Pancreas (tissue), 10 donors: ENCODE measurements around the gene CXCR2. TPM values are rescaled to one million over a fixed set of nuclear protein-coding genes. Genes with fewer than 3 reads are reported as not detected.
"Not testable (repeated sequence)": the region's sequence is repeated elsewhere in the genome, so short reads cannot be mapped to it uniquely, and the experiment has no call there.

Experiments
- ATAC-seq, 4 donors: fragments of 200-7000 bp; cut with Tn5 transposase; one replicate each; pipeline versions ENCODE4 v1.8.0 to v1.9.1; 2020; ENCODE audit warnings: mild to moderate bottlenecking in 4 of 4, moderate library complexity in 4 of 4
- DNase-seq, 6 donors: peaks; one replicate each; pipeline ENCODE4 v3.0.0-alpha.2; 2020
- FAIRE-seq: peaks from 2 replicates; lab custom pipeline; 2012; peaks lifted over from hg19 to GRCh38; lab: Jason Lieb, UNC
- H3K27ac ChIP-seq, 4 donors: fragments of 200-600 bp; sonication (generic); 1 replicate in 3 of 4; 2 replicates in 1 of 4; pipeline versions ENCODE4 v1.5.0 to v1.8.0; 2020
- H3K27me3 ChIP-seq, 4 donors: fragments of 200-600 bp; one replicate each; pipeline ENCODE4 v1.8.0; 2021
- H3K36me3 ChIP-seq, 3 donors: fragments of 200-600 bp; sonication (generic) in 1 of 3; one replicate each; pipeline versions ENCODE4 v1.5.0 to v1.8.0; 2020 to 2021
- H3K4me1 ChIP-seq, 3 donors: fragments of 200-600 bp; one replicate each; pipeline ENCODE4 v1.8.0; 2021
- H3K4me3 ChIP-seq, 4 donors: fragments of 200-600 bp; sonication (generic) in 2 of 4; one replicate each; pipeline versions ENCODE4 v1.5.0 to v1.8.0; 2020 to 2021
- H3K9me3 ChIP-seq, 4 donors: fragments of 200-600 bp; one replicate each; pipeline ENCODE4 v1.8.0; 2021
- WGBS, 2 donors: extraction: QIAGEN DNeasy Blood & Tissue Kit; methylation state at CpG; one replicate each; pipeline ENCODE4 v1.1.7; 2013; 5-methylcytosine and 5-hydroxymethylcytosine counted together
- intact Hi-C, 3 donors: fragments of 100-400 bp; cut with DNase I; formaldehyde crosslinking; loops; one replicate each; pipeline versions ENCODE4 v1.11.1 to v1.14.2; 2022
- polyA plus RNA-seq, 2 donors: library from polyadenylated mRNA; stranded (reverse); fragments of 200-250 nt; gene quantifications; one replicate each; pipeline ENCODE4 v1.2.3, GENCODE V29; 2013
- total RNA-seq, 6 donors: library from RNA; stranded (reverse); fragmentation: NEBNext Ultra II Directional in 4 of 6; extraction: Animal tissue kit (Norgen Biotek cat#: 25700) in 4 of 6; gene quantifications; one replicate each; pipeline versions ENCODE4 v1.2.1 to v1.2.4, GENCODE V29; 2021 to 2023
- TF ChIP-seq, protein P1 (sequence below), 4 donors: fragments of 200-600 bp; sonication (generic) in 3 of 4; IDR thresholded peaks; one replicate each; pipeline versions ENCODE4 v1.5.0 to v1.8.0; 2021; ENCODE audit warnings: antibody characterized with exemption in 4 of 4
- donor health status: healthy with polysubstance abuse.
- donor health status: DM: no; HTN: no; CAD: no; lungs with moderate emphysema.
- donor health status: DM: no; HTN: no; CAD: no.
- donor health status: control.
- donor health status: control.
- donor health status: Bipolar disorder and iron deficiency.
- donor health status: DM: yes; HTN: yes; CAD: no.
- donor health status: DM: no; HTN: no; CAD: no.
- donor health status: DM: no; HTN: no; CAD: no.
- donor health status: DM: yes; HTN: yes; CAD: no.

The CXCR2 gene
- total and polyA plus RNA-seq, 8 donors: 0.07 to 1.5 (median 0.90) TPM; not detected in 3

DNA sequence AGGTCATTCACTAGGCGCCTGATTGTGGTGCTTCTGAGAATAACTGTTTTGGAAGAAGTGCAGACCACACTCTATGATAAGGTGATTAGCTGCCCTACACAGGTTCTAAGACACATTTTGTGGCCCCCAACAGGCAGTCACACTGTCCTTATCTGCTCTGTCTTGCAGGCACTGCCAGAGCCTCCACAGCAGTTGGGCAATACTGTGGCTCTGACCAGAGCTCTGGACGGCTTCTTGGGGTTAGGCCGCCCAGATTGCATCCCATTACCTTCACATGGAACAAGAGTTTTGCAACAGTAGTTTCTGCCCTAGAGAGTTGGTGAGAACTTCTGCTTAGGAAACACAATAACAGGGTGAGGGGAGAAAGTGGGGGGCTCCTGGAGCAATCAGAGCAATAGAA, 34.1 kb upstream of the CXCR2 start:
- FAIRE-seq: no peak
- Histone ChIP-seq H3K4me3 (no peak overlapping the region), H3K9me3 (no peaks in the 10 kb centered on the region), H3K4me1 (no peaks in the 10 kb centered on the region), H3K27ac (no peak overlapping the region), H3K27me3 (no peaks in the 10 kb centered on the region), H3K36me3 (no peaks in the 10 kb centered on the region)
- intact Hi-C loops: no loop called here
- DNase-seq: no peak
- TF ChIP-seq, protein P1, sequence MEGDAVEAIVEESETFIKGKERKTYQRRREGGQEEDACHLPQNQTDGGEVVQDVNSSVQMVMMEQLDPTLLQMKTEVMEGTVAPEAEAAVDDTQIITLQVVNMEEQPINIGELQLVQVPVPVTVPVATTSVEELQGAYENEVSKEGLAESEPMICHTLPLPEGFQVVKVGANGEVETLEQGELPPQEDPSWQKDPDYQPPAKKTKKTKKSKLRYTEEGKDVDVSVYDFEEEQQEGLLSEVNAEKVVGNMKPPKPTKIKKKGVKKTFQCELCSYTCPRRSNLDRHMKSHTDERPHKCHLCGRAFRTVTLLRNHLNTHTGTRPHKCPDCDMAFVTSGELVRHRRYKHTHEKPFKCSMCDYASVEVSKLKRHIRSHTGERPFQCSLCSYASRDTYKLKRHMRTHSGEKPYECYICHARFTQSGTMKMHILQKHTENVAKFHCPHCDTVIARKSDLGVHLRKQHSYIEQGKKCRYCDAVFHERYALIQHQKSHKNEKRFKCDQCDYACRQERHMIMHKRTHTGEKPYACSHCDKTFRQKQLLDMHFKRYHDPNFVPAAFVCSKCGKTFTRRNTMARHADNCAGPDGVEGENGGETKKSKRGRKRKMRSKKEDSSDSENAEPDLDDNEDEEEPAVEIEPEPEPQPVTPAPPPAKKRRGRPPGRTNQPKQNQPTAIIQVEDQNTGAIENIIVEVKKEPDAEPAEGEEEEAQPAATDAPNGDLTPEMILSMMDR (IDR thresholded peaks at IDR 0.05): no peak
- peak in 1 of 4 donors; percentile 27 for ATAC-seq
- 87 to 96% methylated on average over 3 of the region's 3 CpGs for WGBS, 2 donors

DNA sequence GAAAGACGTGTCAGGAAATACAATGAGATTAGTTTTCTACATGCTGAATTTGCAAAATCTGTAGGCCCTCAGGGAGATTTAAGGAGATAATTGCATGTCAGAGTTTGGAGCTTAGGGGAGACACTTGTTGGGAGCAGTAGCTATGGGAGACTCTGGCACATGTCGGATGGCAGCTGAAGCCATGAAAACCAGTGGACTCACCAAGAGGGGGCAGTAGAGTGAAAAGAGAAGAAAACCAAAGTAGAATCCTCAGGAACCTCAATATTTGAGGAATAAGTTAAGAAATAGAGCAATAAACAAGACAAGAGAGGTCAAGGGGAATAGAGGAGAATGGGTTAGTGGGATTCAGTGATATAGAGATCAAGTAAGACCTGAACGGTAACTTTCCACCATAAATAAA, 31.9 kb upstream of the CXCR2 start:
- DNase-seq: no peak
- Histone ChIP-seq H3K27me3 (no peaks in the 10 kb centered on the region), H3K27ac (no peak overlapping the region), H3K4me3 (no peak overlapping the region), H3K36me3 (no peaks in the 10 kb centered on the region), H3K4me1 (no peaks in the 10 kb centered on the region), H3K9me3 (no peaks in the 10 kb centered on the region)
- intact Hi-C loops: no loop called here
- TF ChIP-seq, protein P1 (IDR thresholded peaks at IDR 0.05): no peak
- ATAC-seq: no peak
- no peak for FAIRE-seq
- WGBS, 2 donors: 88 to 91% methylated on average over 3 of the region's 3 CpGs

DNA sequence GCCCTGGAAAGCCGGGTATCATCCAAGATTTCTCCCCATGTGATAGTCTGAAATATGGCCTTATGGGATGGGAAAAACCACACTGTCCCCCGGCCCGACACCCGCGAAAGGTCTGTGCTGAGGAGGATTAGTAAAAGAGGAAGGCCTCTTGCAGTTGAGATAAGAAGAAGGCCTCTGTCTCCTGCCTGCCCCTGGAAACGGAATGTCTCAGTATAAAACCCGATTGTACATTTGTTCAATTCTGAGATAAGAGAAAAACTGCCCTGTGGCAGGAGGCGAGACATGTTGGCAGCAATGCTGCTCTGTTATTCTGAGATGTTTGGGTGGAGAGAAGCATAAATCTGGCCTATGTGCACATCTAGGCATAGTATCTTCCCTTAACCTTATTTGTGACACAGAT, 30.0 kb upstream of the CXCR2 start:
- Histone ChIP-seq H3K4me3 (no peak overlapping the region), H3K27me3 (no peaks in the 10 kb centered on the region), H3K27ac (no peak overlapping the region), H3K4me1 (no peaks in the 10 kb centered on the region), H3K9me3 (no peaks in the 10 kb centered on the region), H3K36me3 (no peaks in the 10 kb centered on the region)
- TF ChIP-seq, protein P1 (IDR thresholded peaks at IDR 0.05): no peak
- DNase-seq: no peak
- no peak for ATAC-seq
- FAIRE-seq: no peak
- intact Hi-C loops: no loop called here
- WGBS, 2 donors: 71 to 73% methylated on average over 8 of the region's 8 CpGs

DNA sequence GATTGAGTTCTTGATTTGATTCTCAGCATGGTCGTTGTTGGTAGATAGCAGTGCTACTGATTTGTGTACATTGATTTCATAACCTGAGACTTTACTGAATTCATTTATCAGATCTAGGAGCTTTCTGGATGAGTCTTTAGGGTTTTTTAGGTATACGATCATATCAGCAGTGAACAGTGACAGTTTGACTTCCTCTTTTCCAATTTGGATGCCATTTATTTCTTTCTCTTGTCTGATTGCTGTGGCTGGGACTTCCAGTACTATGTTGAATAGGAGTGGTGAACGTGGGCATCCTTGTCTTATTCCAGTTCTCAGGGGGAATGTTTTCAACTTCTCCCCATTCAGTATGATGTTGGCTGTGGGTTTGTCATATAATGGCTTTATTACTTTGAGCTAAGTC, 27.9 kb upstream of the CXCR2 start:
- intact Hi-C loops: no loop called here
- FAIRE-seq (no peak), DNase-seq (no peak), ATAC-seq (no peak)
- no peaks in the 10 kb centered on the region for H3K36me3 ChIP-seq
- no peak overlapping the region for H3K4me3 ChIP-seq
- no peaks in the 10 kb centered on the region for H3K27me3 ChIP-seq
- H3K4me1 ChIP-seq: no peaks in the 10 kb centered on the region
- TF ChIP-seq, protein P1 (IDR thresholded peaks at IDR 0.05): no peak
- no peaks in the 10 kb centered on the region for H3K9me3 ChIP-seq
- 74 to 76% methylated on average over 3 of the region's 3 CpGs for WGBS, 2 donors
- H3K27ac ChIP-seq: no peak overlapping the region

DNA sequence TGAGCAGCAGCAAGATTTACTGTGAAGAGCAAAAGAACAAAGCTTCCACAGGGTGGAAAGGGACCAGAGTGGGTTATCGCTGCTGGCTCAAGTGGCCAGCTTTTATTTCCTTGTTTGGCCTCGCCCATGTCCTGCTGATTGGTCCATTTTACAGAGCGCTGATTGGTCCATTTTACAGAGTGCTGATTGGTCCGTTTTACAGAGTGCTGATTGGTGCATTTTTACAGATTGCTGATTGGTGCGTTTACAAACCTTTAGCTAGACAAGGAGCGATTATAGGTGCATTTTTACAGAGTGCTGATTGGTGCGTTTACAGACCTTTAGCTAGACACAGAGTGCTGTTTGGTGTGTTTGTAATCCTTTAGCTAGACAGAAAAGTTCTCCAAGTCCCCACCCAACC, 17.0 kb upstream of the CXCR2 start:
- DNase-seq, H3K9me3 ChIP-seq, H3K4me3 ChIP-seq, H3K4me1 ChIP-seq, H3K27ac ChIP-seq, ATAC-seq, intact Hi-C loops, H3K27me3 ChIP-seq, FAIRE-seq, H3K36me3 ChIP-seq: not testable (repeated sequence)
- WGBS, 2 donors: 70 to 73% methylated on average over 7 of the region's 7 CpGs

DNA sequence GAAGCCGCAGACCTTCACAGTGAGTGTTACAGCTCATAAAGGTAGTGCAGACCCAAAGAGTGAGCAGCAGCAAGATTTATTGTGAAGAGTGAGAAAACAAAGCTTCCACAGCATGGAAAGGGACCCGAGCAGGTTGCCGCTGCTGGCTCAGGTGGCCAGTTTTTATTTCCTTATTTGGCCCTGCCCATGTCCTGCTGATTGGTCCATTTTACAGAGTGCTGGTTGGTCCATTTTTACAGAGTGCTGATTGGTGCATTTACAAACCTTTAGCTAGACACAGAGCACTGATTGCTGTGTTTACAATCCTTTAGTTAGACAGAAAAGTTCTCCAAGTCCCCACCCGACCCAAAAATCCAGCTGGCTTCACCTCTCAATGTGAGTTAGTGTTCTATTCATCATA, 4.0 kb upstream of the CXCR2 start:
- H3K27me3 ChIP-seq, H3K4me1 ChIP-seq, H3K27ac ChIP-seq, H3K4me3 ChIP-seq, FAIRE-seq, DNase-seq, H3K36me3 ChIP-seq, intact Hi-C loops, ATAC-seq, H3K9me3 ChIP-seq: not testable (repeated sequence)
- WGBS, 2 donors: 64 to 76% methylated on average over 4 of the region's 4 CpGs

DNA sequence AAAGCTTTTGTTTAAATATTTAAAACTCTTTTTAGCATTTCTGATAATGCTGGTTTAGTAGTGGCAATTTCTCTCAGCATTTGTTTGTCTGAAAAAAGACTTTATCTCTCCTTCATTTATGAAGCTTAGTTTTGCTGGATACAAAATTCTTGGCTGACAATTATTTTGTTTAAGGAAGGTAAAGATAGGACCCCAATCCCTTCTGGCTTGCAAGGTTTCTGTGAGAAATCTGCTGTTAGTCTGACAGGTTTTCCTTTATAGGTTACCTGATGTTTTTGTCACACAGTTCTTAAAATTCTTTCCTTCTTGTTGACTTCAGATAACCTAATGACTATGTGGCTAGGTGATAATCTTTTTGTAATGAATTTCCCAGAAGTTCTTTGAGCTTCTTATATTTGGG, 3.5 kb upstream of the CXCR2 start:
- FAIRE-seq, H3K4me1 ChIP-seq, DNase-seq, H3K27ac ChIP-seq, ATAC-seq, intact Hi-C loops, H3K27me3 ChIP-seq, H3K4me3 ChIP-seq, H3K9me3 ChIP-seq, H3K36me3 ChIP-seq: not testable (repeated sequence)
